Astrocyte of the hippocampus (primary cell): ENCODE results near the gene CAMK1D.
A peak's percentile ranks its signal among the peaks of the same experiment; 100 is the strongest.
"Not testable (repeated sequence)": the region's sequence is repeated elsewhere in the genome, so short reads cannot be mapped to it uniquely, and the experiment has no call there.

Source experiments
- DNase-seq: peaks from one replicate; pipeline ENCODE4 v3.0.0; 2011; ENCODE audit warnings: low read depth, low spot score

Gene CAMK1D

DNA sequence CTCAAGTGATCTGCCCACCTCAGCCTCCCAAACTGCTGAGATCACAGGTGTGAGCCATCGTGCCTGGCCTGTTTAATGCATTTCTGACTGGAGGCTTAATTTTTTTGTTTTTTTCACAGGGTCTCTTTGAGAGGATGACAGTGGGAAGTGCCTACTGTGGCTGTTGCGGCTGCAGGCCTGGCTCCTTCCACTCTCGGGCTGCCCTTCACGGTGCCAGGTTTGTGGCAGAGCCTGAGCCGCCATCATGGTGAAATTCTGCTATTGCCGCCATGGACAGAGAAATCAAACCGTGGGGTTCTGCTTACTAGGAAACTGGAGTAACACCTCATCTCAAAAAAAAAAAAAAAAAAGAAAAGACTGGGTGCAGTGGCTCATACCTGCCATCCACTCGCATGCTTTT lies 142.7 kb downstream of the CAMK1D start:
- no peak for DNase-seq

DNA sequence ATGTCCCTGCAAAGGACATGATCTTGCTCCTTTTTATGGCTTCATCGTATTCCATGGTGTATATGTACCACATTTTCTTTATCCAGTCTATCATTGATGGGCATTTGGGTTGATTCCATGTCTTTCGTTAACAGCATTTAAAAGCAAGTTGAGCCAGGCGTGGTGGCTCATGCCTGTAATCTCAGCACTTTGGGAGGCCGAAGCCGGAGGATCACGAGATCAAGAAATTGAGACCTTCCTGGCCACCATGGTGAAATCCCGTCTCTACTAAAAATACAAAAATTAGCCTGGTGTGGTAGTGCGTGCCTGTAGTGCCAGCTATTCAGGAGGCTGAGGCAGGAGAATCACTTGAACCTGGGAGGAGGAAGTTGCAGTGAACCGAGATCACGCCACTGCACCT lies 147.7 kb downstream of the CAMK1D start:
- not testable (repeated sequence) for DNase-seq

DNA sequence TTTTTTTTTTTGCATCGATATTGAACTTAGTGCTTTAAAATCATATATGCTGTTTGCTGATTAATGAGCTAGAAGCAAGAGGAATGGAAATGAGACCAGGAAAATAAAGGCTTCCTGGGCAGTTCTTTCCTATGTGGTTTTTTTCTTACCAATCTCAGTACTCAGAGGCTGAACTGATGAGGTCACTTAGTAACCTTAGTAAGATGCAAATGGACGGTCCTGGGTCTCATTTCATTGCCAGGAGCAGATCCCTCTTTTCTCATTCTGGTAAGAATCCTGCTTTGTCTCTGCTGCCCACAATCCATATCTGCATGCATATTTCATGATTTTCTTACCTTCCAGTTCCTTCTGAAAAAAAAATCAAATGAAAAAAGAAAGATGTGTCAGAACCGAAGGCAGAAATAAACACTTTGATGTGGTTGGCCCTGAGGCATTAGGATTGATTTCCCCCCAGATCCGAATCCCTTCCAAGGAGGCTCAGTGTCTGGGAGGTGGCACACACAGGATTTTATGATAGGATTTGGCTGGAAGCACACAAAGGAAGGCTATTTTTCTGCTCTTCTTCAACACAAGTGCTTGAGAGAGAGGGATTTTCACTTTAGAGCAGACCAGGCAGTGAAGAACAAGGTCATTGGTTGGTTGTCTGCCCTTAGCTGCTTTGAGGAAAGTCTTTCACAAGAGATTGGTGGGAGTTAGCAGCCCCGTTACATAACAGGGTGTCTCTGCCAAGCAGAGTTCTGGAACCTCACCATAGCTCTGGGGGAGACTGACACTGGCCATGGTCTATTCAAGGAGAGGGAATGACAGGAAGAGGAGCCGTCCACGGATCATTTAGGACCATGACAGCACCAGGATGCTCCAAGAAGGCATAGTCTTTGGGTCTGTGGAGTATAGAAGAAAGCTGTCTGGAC lies 150.0 kb downstream of the CAMK1D start:
- peak; percentile 78 for DNase-seq

DNA sequence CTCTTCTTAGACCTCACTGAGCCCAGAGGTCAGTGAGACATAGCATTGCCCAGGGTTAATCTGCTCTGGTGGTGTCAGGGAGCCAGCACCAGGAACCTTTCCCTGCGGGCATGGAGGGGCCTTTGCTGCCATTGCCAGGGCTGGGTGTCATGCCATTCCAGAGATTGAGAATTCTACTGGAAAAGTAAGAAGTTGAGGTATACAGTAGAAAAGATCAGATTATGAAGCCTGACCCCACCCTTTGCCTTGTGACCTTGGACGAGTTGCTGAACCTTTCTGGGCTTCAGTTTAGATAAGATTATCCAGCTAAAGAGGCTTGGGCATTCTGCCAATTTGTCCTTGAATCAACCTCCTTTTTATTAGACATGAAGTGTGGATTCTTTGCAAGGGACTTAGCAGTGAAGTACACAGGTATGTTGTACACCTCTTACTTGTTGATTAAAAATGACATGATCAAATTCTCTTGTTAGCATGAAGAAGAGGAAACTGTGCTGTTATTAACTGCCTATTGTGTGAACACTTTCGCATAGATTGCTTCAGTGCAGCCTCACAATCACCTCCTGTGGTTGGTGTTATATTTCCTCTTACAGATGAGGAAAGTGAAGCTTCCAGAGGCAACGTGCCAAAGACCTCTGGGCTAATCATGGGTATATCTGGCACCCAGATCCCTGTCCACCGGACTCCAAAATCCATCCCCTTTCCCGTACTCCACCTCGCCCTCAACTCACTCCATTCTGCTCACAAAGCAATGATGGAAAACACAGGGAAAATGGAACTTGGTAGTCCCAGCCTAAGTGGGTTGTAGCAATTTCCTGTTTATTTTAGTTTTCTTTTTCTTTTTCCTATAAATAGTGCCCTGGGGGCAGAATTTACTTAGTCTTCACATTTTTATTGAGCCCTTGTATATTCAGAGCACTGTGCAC lies 151.3 kb downstream of the CAMK1D start:
- DNase-seq: peak; percentile 25

DNA sequence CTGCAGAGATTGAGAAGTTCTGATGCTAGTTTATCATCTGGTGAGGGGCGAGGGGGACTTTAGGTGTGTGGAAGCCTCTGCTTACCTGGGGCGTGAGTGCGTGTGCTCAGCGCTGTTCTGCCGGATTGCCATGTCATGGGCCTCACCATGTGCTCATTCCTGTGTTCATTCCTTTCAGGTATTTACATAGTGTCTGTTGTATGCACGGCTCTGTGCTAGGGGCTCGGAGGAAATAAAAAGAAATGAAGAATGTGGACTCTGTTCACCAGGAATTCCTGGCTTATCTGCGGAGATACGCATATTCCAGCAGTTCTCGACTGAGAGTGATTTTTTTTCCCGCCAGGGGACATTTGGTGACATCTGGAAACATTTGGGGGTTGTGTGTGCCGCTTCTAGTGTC lies 152.0 kb downstream of the CAMK1D start:
- no peak for DNase-seq

DNA sequence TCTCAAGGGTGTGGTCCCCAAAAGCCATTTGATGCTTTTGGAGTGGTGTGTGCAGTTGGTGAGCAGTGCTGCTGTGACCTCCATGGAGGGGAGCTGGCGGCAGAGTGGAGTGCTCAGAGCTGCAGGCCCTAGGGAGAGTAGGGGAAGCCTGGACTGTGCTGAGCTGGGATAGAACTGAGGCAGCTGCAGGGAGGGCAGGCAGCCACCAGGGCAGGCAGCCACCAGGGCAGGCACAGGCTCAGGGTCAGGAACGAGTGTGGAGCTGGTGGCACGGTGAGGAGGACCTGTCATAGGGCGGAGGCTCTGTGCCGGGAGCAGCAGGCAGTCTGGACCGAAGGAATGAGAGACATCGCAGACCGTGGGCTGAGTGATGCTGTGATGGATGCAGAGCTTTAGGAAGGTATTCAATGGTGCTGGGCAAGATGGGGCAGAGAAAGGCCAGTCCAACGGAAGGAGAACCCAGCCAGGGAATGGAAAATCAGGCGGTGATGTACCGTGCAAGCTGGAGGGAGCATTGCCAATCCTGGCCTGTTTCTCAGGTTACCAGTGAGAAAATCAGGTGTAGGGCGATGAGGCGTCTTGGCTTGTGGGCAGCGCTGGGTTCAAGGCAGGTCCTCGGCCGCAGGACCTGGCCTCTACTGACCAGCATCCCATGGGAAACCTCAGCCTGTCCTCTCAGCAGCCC lies 152.6 kb downstream of the CAMK1D start:
- DNase-seq: no peak

DNA sequence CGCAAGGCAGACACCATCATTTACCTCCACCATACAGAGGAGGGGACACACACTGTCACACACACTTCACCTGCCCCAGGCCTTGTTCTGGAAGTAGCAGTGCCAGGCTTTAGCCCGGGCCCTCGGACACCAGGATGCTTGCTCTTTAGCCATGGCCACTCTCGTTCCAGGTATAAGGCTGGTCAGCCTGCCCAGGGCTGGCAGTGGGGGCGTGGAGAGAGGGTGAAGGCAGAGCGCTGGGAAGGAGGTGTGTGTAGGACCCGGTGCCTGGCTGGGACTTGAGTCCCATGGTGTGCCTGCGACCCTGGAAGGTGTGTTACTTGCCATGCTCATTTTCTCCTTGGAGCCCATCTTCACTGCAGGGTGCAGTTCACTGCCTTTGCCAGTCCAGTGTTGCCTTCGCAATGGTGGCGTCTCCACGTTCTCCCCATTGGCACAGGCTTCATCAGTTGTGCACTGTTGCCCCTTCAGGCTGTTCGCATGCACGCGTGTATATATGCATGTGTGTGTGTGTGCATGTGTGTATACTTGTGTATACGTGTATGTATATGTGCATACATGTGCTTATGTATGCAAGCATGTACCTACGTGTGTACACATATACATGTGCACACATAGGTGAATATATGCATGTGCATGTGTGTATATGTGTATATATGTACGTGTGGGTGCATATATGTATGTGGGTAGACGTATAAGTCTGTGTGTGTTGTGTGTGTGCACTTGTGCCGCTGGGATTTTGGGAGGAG lies 153.4 kb downstream of the CAMK1D start:
- DNase-seq: no peak

DNA sequence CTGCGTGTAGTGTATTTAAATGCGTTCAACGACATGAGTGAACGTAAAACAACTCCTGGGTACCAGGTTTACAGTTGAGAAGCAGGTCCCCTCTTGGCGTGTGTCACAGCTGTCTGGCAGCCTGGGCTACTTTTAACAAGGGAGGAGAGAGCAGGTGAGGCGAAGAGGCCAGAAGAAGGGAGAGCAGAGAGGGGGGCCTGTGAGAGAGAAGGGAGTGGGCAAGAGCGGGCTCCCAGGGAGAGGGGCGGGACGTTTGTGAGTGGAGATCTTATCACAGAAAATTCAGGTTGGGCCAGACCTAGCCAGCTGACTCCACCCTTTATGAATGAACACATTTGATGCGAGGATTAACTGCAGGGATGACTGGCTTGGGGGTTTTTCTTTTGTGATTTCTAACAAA lies 154.0 kb downstream of the CAMK1D start:
- no peak for DNase-seq

DNA sequence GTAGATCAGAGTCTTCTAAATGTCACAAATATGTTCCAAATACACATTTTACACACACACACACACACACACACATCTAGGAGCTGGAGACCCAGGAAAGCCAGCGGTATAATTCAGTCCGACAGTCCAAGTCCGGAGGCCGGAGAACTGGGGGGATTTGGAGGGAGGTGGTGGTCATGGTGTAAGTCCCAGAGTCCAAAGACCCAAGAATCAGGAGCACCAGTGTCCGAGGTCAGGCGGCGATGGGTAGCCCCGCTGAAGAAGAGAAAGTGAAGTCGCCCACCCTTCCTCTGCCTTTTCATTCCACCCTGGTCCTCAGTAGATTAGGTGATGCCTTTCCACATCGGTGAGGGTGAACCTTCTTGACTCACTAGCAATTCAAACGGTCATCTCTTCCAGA lies 154.8 kb downstream of the CAMK1D start:
- no peak for DNase-seq

DNA sequence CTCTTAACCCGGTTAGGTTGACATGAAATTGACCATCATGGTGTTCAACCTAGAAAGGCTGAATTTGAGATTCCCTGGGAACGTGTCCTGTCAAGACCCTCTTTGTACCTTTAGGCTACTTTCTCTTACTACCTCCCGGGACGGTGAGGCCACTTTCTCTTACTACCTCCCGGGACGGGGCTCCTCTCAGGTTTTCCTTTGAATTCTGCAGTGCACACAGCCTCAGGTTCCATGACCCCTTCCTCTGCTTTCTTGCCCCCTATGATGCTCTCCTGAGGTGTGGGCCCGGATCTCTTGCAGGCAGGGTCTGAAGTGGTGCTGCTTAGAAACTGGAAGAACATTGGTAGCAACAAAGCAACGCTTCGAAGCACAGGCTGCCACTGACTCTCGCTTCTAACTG lies 155.3 kb downstream of the CAMK1D start:
- no peak for DNase-seq

DNA sequence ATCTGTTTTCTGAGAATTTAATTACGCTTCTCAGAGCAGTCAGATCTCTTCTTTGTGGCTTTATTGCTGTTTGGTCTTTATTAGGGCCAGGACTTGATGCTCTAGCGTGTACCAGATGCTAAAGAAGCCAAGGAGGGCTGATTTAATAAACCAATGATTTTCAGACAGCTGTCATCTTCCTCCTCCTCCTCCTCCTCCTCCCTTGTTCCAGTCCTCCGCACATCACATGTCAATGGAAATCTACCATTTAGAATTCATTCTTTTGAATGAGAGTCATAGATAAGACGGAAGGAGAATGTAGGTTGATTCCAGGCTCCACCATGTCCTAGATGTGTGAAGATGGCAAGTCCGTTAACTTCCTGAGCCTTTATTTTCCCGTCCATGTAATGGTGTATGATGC lies 156.3 kb downstream of the CAMK1D start:
- no peak for DNase-seq

DNA sequence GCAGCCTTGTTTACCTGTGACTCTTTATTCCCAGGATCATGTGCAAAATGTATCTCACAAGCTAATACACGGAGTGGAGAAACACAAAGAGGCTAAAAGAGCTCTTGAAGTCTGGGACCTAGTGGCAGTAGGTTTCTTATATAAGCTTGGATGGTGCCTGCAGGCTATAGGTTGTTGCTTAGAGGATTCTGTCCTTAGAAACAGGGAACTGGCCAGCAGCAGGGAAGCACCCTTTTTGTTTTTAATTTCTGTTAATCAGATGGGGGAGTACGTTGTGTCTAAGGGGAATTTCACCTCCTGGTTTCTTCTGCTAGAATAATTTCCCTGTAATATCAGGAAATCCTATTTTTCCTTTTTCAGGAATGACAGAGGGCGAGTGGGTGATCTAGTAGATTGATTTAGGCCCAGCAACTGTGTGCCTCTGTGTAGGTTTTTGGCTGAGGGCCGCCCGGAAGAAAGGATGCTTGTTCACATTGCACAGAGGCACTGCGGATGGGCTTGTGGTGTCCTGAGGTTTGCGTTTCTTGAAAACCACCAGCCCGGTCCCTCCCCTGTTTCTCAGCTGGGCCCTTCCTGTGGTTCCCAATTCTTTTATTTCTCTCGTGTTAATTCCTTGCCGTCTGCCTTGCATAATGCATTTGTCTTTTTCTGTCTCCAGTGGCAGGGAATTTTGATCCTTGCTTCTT lies 158.0 kb downstream of the CAMK1D start:
- DNase-seq: no peak

DNA sequence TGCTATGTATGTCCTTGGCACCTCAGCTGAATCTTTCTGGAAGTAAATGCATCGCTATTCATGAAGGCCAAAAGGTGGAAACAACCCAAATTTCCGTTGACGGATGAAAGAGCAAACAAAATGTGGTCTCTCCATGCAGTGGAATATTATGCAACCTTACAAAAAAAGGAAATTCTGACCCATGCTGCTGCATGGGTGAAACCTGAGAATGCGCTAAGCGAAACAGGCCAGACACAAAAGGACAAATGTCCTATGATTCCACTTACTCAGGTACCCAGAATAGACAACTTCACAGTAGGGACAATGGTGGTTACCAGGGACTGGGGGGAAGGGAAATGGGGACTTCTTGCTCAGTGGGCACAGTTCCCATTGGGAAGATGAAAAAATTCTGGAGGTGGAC lies 158.8 kb downstream of the CAMK1D start:
- DNase-seq: no peak

DNA sequence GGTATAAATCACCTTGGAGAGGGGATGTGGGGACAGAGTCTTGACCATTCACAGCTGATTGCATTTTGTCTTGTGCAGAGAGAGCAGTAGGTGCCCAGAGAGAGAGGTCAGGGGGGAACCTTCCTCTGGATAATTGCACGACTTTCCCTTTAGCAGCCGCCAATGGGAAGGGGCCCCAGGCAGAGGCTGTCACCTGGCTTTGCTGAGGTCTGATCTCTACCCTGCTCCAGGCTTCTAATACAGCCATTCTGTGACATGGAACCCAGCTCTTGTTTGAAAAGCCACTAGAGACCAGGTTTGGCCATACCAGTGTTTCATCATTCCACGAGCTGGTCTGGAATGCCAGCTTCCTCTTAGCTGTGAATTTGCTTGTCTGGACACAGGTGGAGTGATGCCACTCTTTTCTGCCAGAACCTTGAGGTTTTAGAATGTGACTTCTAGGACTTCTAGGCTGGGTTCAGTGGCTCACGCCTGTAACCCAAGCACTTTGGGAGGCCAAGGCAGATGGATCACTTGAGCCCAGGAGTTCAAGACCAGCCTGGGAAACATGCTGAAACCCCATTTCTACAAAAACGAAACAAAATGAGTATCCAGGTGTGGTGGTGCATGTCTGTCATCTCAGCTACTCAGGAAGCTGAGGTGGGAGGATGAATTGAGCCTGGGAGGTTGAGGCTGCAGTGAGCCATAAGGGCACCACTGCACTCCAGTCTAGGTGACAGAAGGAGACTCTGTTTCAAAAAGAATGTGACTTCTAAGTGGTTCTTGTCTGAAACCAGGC lies 159.9 kb downstream of the CAMK1D start:
- DNase-seq: no peak

DNA sequence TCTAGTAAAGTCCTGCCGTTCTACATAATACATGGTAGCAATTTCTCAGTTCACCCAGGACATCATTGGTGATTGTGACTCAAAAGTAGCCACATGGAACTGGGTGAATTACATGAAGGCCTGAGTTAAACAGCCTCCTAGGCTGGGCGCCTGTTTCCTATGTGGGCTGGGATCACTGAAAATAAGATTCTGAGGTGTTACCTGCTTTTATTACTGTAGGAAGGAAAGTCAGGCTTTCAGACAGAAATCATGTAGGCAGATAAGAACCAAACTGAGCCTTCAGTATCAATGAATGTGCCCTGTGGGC lies 160.4 kb downstream of the CAMK1D start:
- DNase-seq: no peak

DNA sequence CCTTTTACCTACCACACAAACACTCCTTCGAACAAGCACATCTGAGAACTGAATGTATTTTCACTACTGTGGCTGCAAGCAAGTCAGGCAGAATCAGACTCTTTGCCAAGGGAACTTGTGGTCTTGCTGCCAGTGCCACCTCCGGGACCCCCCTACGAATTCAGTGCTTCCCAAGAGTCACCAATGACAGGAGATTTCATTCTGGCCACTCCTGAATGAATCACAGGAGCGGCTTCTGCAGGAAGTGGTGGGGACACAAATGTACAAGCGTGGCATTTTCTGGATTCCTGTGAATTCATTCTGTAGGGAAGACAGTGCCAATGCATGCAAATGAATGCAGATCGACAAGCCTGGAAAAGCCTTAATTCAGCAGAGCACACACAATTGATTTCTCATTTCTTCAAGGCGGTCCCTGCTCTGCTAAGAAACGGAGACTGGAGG lies 161.2 kb downstream of the CAMK1D start:
- DNase-seq: peak; percentile 90

DNA sequence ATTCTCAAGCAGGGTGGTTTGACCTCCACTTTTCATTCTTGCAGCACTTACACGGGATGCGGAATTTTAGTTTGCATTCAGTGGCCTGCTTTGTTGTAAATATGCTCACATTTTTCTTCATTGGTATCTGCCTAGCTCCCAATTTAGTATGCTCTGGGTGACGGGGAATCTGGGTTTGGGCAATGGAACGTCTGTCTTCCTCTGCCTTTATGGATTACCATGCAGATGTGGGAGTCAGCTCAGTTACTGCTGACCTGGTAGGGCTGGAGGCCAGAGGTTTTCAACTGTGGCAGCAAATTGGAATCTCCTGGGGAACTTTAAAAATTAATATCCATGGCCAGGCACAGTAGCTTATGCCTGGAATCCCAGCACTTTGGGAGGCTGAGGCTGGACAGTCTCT lies 161.6 kb downstream of the CAMK1D start:
- no peak for DNase-seq

DNA sequence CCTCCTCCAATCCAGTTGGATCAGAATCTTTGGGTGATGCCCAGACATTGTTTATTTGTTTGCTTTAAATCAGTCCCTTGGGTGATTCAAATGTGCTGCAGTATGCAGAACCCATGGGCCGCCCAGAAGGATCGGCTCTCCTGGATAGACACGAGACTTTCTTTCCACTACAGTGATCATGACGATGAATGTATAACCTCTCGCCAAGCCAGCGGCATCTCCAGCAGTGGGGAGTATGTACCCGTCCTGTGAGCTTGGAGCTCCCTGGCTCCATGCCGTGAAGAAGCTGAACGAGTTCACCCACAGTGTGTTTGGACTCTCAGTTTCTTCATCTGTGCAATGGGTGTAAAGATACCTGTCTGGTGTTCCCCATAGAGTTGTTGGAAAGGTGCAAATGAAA lies 162.3 kb downstream of the CAMK1D start:
- no peak for DNase-seq

DNA sequence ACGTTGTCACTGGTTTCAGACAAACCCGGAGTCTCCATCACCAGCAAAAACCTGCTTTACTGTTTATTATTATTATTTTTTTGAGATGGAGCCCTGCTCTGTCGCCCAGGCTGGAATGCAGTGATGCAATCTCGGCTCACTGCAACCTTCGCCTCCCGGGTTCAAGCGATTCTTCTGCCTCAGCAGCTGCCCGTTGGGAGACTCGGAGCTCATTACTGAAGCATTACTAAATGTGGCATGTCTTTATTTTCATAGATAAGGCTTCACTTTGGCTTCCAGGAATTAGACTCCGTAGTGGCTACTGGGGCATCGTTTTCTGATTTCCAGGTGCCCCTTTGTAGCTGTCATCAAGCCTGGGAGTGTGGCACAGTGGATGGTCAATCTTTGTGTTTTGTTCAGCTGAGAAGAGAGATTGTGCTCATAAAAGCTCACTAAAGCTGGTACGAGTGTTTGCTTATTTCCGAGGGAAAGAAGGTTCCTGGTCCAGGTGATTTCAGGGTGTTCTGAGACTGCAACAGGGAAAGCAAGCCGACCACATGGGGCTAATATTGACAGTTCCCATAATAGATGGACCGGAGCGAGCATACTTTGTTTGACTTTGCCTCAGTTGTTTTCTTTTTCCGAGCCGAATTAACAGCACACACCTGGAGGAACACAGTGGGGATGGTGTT lies 163.1 kb downstream of the CAMK1D start:
- peak; percentile 42 for DNase-seq

DNA sequence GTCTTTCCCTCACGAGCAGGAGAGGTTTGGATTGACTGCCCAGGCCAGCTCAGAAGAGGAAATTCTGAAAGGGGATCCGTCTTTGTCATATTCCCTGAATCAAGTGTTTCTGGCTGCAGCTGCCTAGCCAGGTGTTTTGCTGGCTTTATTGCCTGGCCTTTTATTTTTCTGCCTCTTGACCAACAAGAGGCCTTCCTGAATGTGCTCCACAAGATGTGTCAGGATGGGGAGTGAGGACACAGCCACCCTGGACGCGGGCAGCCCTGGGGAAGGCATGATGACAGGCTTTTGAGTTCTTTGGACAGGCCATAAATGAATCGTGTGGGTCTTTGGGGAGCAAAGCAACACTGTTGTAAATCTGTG lies 163.6 kb downstream of the CAMK1D start:
- no peak for DNase-seq
